ENCODE measurements around the gene CSAD. TPM values are rescaled to one million over a fixed set of nuclear protein-coding genes. Genes with fewer than 3 reads are reported as not detected.

CSAD gene
- total and polyA plus RNA-seq, 2 experiments from 2014 or later: 3.2 to 7.1 TPM

DNA sequence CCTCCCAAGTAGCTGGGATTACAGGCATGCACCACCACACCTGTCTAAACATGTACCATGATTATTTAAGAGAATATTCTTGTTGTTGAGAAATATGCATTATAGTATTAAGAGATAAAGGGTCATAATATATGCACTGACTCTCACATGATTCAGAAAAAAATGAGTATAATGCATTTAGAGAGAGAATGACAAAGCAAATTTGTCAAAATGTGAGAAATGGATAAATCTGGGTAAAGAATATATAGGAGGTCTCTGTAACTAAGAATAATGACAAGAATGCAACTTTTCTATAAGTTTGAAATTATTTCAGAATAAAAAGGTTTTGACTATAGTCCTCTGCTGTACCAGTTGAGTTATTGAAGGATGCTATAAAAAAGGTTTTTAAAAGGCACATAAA is 28.3 kb downstream of the CSAD start (continued):
- TF ChIP-seq, protein P1, sequence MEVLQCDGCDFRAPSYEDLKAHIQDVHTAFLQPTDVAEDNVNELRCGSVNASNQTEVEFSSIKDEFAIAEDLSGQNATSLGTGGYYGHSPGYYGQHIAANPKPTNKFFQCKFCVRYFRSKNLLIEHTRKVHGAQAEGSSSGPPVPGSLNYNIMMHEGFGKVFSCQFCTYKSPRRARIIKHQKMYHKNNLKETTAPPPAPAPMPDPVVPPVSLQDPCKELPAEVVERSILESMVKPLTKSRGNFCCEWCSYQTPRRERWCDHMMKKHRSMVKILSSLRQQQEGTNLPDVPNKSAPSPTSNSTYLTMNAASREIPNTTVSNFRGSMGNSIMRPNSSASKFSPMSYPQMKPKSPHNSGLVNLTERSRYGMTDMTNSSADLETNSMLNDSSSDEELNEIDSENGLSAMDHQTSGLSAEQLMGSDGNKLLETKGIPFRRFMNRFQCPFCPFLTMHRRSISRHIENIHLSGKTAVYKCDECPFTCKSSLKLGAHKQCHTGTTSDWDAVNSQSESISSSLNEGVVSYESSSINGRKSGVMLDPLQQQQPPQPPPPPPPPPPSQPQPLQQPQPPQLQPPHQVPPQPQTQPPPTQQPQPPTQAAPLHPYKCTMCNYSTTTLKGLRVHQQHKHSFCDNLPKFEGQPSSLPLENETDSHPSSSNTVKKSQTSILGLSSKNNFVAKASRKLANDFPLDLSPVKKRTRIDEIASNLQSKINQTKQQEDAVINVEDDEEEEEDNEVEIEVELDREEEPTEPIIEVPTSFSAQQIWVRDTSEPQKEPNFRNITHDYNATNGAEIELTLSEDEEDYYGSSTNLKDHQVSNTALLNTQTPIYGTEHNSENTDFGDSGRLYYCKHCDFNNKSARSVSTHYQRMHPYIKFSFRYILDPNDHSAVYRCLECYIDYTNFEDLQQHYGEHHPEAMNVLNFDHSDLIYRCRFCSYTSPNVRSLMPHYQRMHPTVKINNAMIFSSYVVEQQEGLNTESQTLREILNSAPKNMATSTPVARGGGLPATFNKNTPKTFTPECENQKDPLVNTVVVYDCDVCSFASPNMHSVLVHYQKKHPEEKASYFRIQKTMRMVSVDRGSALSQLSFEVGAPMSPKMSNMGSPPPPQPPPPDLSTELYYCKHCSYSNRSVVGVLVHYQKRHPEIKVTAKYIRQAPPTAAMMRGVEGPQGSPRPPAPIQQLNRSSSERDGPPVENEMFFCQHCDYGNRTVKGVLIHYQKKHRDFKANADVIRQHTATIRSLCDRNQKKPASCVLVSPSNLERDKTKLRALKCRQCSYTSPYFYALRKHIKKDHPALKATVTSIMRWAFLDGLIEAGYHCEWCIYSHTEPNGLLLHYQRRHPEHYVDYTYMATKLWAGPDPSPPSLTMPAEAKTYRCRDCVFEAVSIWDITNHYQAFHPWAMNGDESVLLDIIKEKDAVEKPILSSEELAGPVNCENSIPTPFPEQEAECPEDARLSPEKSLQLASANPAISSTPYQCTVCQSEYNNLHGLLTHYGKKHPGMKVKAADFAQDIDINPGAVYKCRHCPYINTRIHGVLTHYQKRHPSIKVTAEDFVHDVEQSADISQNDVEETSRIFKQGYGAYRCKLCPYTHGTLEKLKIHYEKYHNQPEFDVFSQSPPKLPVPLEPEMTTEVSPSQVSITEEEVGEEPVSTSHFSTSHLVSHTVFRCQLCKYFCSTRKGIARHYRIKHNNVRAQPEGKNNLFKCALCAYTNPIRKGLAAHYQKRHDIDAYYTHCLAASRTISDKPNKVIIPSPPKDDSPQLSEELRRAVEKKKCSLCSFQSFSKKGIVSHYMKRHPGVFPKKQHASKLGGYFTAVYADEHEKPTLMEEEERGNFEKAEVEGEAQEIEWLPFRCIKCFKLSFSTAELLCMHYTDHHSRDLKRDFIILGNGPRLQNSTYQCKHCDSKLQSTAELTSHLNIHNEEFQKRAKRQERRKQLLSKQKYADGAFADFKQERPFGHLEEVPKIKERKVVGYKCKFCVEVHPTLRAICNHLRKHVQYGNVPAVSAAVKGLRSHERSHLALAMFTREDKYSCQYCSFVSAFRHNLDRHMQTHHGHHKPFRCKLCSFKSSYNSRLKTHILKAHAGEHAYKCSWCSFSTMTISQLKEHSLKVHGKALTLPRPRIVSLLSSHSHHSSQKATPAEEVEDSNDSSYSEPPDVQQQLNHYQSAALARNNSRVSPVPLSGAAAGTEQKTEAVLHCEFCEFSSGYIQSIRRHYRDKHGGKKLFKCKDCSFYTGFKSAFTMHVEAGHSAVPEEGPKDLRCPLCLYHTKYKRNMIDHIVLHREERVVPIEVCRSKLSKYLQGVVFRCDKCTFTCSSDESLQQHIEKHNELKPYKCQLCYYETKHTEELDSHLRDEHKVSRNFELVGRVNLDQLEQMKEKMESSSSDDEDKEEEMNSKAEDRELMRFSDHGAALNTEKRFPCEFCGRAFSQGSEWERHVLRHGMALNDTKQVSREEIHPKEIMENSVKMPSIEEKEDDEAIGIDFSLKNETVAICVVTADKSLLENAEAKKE (CRISPR knock-in tag; IDR thresholded peaks at IDR 0.05): no peak
- no peak for TF ChIP-seq STAT1 (IDR thresholded peaks at IDR 0.05; ENCODE audit: unreplicated experiment)
- no peak for TF ChIP-seq POLR2AphosphoS5 (IDR thresholded peaks at IDR 0.05; ENCODE audit: low read depth)
- no peak for TF ChIP-seq EZH2 (IDR thresholded peaks at IDR 0.05; ENCODE audit: low read depth, unreplicated experiment)
- TF ChIP-seq NANOG (IDR thresholded peaks at IDR 0.05; ENCODE audit: borderline replicate concordance): no peak

DNA sequence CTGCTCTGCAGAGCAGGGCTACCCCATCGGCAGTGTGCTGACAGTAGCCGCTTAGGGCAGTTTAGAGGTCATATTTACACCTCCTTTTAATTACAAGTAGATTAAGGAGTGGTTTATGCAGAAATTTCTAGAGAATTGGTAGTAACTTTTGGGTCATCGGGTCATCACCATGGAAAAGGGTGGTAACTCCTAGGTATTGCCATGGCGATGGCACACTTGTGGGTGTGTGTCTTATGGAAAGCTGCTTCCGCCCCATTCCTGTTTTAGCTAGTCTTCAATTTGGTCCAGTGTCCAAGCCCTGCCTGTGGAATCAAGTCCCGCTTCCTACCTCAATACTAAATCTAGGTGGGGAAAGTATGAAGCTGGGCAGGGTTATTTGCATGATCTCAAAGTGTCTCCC is 29.7 kb downstream of the CSAD start:
- no peaks in the 10 kb centered on the region for H3K27me3 Mint-ChIP-seq (ENCODE audit: insufficient read depth, low read depth, poor library complexity)
- no peaks in the 10 kb centered on the region for H4K20me1 ChIP-seq (replicated peaks; ENCODE audit: insufficient read depth)
- no peak overlapping the region for H3K4me2 ChIP-seq
- no peak for DNase-seq (ENCODE audit: low spot score)
- no peaks in the 10 kb centered on the region for H3K27me3 ChIP-seq (ENCODE audit: insufficient read depth)
- no peak overlapping the region for H2AFZ ChIP-seq
- H3K4me1 ChIP-seq (ENCODE audit: insufficient read depth): 0 out of 2 replicates have a peak, but pooled peaks cover 2% of the 10 kb centered on the region
- ATAC-seq: no peak
- peaks cover 3% of the 10 kb centered on the region; the same call in 1 of the 3 replicates for H3K9me3 Mint-ChIP-seq
- H3K4me3 ChIP-seq: no peak overlapping the region
- no peak overlapping the region for H3K27ac ChIP-seq (ENCODE audit: low read depth)
- H3K27ac Mint-ChIP-seq: no peak overlapping the region
- H3K4me1 Mint-ChIP-seq: peaks cover 3% of the 10 kb centered on the region; the same call in 1 of the 3 replicates
- no peaks in the 10 kb centered on the region for H3K36me3 Mint-ChIP-seq (ENCODE audit: low read depth)
- H3K9me2 ChIP-seq (ENCODE audit: insufficient read depth): no peaks in the 10 kb centered on the region
- no peaks in the 10 kb centered on the region for H3K36me3 ChIP-seq (ENCODE audit: insufficient read depth)
- no peaks in the 10 kb centered on the region for H3K79me2 ChIP-seq (replicated peaks; ENCODE audit: insufficient read depth)
- peaks cover 17% of the 10 kb centered on the region for H3F3A ChIP-seq (replicated peaks; ENCODE audit: low read depth)
- no peak overlapping the region for H3K4me3 Mint-ChIP-seq
- TF ChIP-seq, protein P2, sequence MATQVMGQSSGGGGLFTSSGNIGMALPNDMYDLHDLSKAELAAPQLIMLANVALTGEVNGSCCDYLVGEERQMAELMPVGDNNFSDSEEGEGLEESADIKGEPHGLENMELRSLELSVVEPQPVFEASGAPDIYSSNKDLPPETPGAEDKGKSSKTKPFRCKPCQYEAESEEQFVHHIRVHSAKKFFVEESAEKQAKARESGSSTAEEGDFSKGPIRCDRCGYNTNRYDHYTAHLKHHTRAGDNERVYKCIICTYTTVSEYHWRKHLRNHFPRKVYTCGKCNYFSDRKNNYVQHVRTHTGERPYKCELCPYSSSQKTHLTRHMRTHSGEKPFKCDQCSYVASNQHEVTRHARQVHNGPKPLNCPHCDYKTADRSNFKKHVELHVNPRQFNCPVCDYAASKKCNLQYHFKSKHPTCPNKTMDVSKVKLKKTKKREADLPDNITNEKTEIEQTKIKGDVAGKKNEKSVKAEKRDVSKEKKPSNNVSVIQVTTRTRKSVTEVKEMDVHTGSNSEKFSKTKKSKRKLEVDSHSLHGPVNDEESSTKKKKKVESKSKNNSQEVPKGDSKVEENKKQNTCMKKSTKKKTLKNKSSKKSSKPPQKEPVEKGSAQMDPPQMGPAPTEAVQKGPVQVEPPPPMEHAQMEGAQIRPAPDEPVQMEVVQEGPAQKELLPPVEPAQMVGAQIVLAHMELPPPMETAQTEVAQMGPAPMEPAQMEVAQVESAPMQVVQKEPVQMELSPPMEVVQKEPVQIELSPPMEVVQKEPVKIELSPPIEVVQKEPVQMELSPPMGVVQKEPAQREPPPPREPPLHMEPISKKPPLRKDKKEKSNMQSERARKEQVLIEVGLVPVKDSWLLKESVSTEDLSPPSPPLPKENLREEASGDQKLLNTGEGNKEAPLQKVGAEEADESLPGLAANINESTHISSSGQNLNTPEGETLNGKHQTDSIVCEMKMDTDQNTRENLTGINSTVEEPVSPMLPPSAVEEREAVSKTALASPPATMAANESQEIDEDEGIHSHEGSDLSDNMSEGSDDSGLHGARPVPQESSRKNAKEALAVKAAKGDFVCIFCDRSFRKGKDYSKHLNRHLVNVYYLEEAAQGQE (IDR thresholded peaks at IDR 0.05; ENCODE audit: unreplicated experiment): no peak
- no peak for TF ChIP-seq ZNF331 (CRISPR knock-in tag; IDR thresholded peaks at IDR 0.05; ENCODE audit: low read depth)
- no peak for TF ChIP-seq POLR2AphosphoS5 (IDR thresholded peaks at IDR 0.05; ENCODE audit: low read depth)
- no peak for TF ChIP-seq EZH2phosphoT487 (IDR thresholded peaks at IDR 0.05; ENCODE audit: unreplicated experiment)
- TF ChIP-seq NANOG (IDR thresholded peaks at IDR 0.05; ENCODE audit: borderline replicate concordance): no peak
